Parietal lobe (tissue), 1 donor: Measurements from ENCODE around the gene HBD. TPM values are rescaled to one million over a fixed set of nuclear protein-coding genes. Genes with fewer than 3 reads are reported as not detected.

ENCODE experiments used
- total RNA-seq: library from RNA; depleted of rRNA; stranded (reverse); fragments of >200 nt; gene quantifications from one replicate; pipeline ENCODE4 v1.2.3, GENCODE V29; 2014

The HBD gene
- not detected for total RNA-seq

DNA sequence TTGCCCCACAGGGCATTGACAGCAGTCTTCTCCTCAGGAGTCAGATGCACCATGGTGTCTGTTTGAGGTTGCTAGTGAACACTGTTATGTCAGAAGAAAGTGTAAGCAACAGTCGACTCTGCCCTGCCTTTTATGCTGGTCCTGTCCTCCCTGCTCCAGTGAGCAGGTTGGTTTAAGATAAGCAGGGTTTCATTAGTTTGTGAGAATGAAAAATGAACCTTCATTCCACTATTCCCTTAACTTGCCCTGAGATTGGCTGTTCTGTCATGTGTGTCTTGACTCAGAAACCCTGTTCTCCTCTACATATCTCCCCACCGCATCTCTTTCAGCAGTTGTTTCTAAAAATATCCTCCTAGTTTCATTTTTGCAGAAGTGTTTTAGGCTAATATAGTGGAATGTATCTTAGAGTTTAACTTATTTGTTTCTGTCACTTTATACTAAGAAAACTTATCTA, at the start of gene HBD:
TSS of gene HBD (minus strand) at position 103 of the 454 bp plus-strand sequence. CDS start at position 53, 50 bp downstream.

GRCh38 chr11:5269715-5270147, 35.4 kb upstream of the HBD start, which contains the start of gene HBE1:
TSS of gene HBE1 (minus strand) at chr11:5269945. CDS start at chr11:5269890, 55 bp downstream.

GRCh38 chr11:5254646-5255413, 20.5 kb upstream of the HBD start, which contains the start of gene HBG2:
TSS of gene HBG2 (minus strand) at chr11:5254781. CDS start at chr11:5254728, 53 bp downstream.

GRCh38 chr11:5249807-5250396, 15.6 kb upstream of the HBD start, which contains the start of gene HBG1:
TSS of gene HBG1 (minus strand) at chr11:5249857. CDS start at chr11:5249804, 53 bp downstream.

DNA sequence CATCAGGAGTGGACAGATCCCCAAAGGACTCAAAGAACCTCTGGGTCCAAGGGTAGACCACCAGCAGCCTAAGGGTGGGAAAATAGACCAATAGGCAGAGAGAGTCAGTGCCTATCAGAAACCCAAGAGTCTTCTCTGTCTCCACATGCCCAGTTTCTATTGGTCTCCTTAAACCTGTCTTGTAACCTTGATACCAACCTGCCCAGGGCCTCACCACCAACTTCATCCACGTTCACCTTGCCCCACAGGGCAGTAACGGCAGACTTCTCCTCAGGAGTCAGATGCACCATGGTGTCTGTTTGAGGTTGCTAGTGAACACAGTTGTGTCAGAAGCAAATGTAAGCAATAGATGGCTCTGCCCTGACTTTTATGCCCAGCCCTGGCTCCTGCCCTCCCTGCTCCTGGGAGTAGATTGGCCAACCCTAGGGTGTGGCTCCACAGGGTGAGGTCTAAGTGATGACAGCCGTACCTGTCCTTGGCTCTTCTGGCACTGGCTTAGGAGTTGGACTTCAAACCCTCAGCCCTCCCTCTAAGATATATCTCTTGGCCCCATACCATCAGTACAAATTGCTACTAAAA, 7.5 kb downstream of the HBD start, which contains the start of gene HBB:
TSS of gene HBB (minus strand) at position 340 of the 579 bp plus-strand sequence. CDS start at position 290, 50 bp downstream.

DNA sequence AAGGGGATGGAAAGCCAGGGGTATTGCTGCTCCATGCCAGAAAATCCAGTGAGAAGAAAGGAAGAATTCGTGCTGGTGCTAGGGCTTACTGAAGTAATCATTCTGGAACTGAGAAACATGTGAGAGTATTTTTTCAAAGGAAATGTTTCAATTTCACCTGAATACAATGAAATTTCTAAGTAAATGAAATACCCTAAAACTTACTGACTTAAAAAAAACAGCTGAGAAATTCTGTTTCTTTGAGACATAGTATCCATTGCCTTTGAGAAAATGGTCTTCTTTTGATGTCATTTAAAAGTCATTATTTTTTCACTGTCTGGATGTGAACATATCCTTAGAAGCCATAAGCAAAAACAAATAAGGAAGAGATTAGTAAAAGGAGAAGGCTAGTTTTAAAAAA, 33.7 kb downstream of the HBD start, which contains the start of gene OR51V1:
TSS of gene OR51V1 (minus strand) at position 101 of the 400 bp plus-strand sequence. CDS start at position 101, 0 bp downstream.

Other genes starting within 250 kb of the HBD start
- not detected for gene OR51L1, start 239.6 kb downstream of the HBD start, total RNA-seq
- not detected for gene OR52J3, start 188.0 kb downstream of the HBD start, total RNA-seq
- gene OR52E2, start 174.9 kb downstream of the HBD start, total RNA-seq = not detected
- not detected for gene OR52E1, start 164.9 kb downstream of the HBD start, total RNA-seq
- gene OR52A5, start 96.1 kb downstream of the HBD start, total RNA-seq = not detected
- not detected for gene OR52A1, start 79.7 kb downstream of the HBD start, total RNA-seq
- gene OR51V1, start 33.8 kb downstream of the HBD start, total RNA-seq = not detected
- gene HBB, start 7.4 kb downstream of the HBD start, total RNA-seq = 141 TPM
- 0.63 TPM for gene HBG1, start 15.4 kb upstream of the HBD start, total RNA-seq
- gene HBG2, start 20.3 kb upstream of the HBD start, total RNA-seq = 464 TPM
- 3.8 TPM for gene HBE1, start 35.5 kb upstream of the HBD start, total RNA-seq
- gene OR51B4, start 67.5 kb upstream of the HBD start, total RNA-seq = 0.94 TPM
- 2.2 TPM for gene OR51B2, start 89.8 kb upstream of the HBD start, total RNA-seq
- gene OR51B5, start 109.0 kb upstream of the HBD start, total RNA-seq = 3.1 TPM
- not detected for gene OR51B6, start 117.0 kb upstream of the HBD start, total RNA-seq
- gene OR51M1, start 149.3 kb upstream of the HBD start, total RNA-seq = not detected
- not detected for gene OR51Q1, start 187.6 kb upstream of the HBD start, total RNA-seq
- 2.5 TPM for gene OR51I1, start 207.0 kb upstream of the HBD start, total RNA-seq
- not detected for gene OR51I2, start 214.8 kb upstream of the HBD start, total RNA-seq